Keratinocyte (primary cell): Measurements from ENCODE around the gene CTDSP1. TPM values are rescaled to one million over a fixed set of nuclear protein-coding genes. Genes with fewer than 3 reads are reported as not detected.

Experiments
- DNase-seq: peaks from one replicate; pipeline ENCODE4 v3.0.0-alpha.2; 2011; ENCODE audit warnings: low read depth, missing footprints, low spot score
- FAIRE-seq: peaks from 2 replicates; lab custom pipeline; 2011; peaks lifted over from hg19 to GRCh38; lab: Jason Lieb, UNC
- H2AFZ ChIP-seq: 2 replicates; pipeline ENCODE4 v1.6.0; 2012; ENCODE audit warnings: low read length, control low read depth, inconsistent platforms; ENCODE audit not compliant: control insufficient read depth
- H3K27ac ChIP-seq: 2 replicates; pipeline ENCODE4 v1.5.1; 2011; ENCODE audit warnings: low read length; ENCODE audit not compliant: control insufficient read depth, insufficient read depth
- H3K27me3 ChIP-seq: 3 replicates; pipeline ENCODE4 v1.6.0; 2011; ENCODE audit warnings: low read length; ENCODE audit not compliant: control insufficient read depth, insufficient read depth; ENCODE audit errors: extremely low read depth
- H3K36me3 ChIP-seq, 2 experiments: 2 replicates in 1 of 2; 3 replicates in 1 of 2; pipeline ENCODE4 v1.5.1; 2011; ENCODE audit warnings: low read length in 2 of 2, mild to moderate bottlenecking in 1 of 2; ENCODE audit not compliant: control insufficient read depth in 2 of 2, insufficient read depth in 2 of 2; ENCODE audit errors: extremely low read depth in 1 of 2
- H3K4me1 ChIP-seq: 3 replicates; pipeline ENCODE4 v1.5.1; 2011; ENCODE audit warnings: low read length; ENCODE audit not compliant: control insufficient read depth, insufficient read depth; ENCODE audit errors: extremely low read depth
- H3K4me2 ChIP-seq: 3 replicates; pipeline ENCODE4 v1.6.0; 2011; ENCODE audit warnings: low read depth, low read length; ENCODE audit not compliant: control insufficient read depth, insufficient read depth; ENCODE audit errors: extremely low read depth
- H3K4me3 ChIP-seq, 3 experiments: fragments of 200-600 bp in 1 of 3; sonication (generic) in 1 of 3; 2 replicates in 2 of 3; 3 replicates in 1 of 3; pipeline ENCODE4 v1.5.1; 2011 to 2016; ENCODE audit warnings: low read length in 3 of 3, mild to moderate bottlenecking in 3 of 3, control low read depth in 2 of 3, inconsistent platforms in 1 of 3, low read depth in 1 of 3, mixed read lengths in 1 of 3, mixed run types in 1 of 3, moderate library complexity in 1 of 3; ENCODE audit not compliant: control insufficient read depth in 2 of 3, insufficient read depth in 2 of 3; ENCODE audit errors: extremely low read depth in 1 of 3
- H3K79me2 ChIP-seq: 2 replicates; pipeline ENCODE4 v1.6.0; 2012; ENCODE audit warnings: low read length; ENCODE audit not compliant: control insufficient read depth, insufficient read depth
- H3K9ac ChIP-seq: 3 replicates; pipeline ENCODE4 v1.6.0; 2011; ENCODE audit warnings: low read length; ENCODE audit not compliant: control insufficient read depth, insufficient read depth; ENCODE audit errors: extremely low read depth
- H3K9me1 ChIP-seq: 3 replicates; pipeline ENCODE4 v1.6.0; 2011; ENCODE audit warnings: low read length; ENCODE audit not compliant: control insufficient read depth, insufficient read depth; ENCODE audit errors: extremely low read depth
- H3K9me3 ChIP-seq: 2 replicates; pipeline ENCODE4 v1.5.1; 2012; ENCODE audit warnings: low read depth, low read length; ENCODE audit not compliant: control insufficient read depth
- H4K20me1 ChIP-seq: 3 replicates; pipeline ENCODE4 v1.6.0; 2011; ENCODE audit warnings: low read length; ENCODE audit not compliant: control insufficient read depth, insufficient read depth; ENCODE audit errors: extremely low read depth
- EZH2 ChIP-seq: IDR thresholded peaks from one replicate; pipeline ENCODE4 v1.6.1; 2012; ENCODE audit warnings: inconsistent platforms, mild to moderate bottlenecking, low read length, moderate library complexity
- dilution Hi-C: fragments of 300-500 bp; cut with MboI; formaldehyde crosslinking; loops from one replicate; pipeline ENCODE4 v1.7.0; 2020; ENCODE audit warnings: low sequenced_read_pairs; ENCODE audit not compliant: extremely low pct_ligation_motif_present
- polyA plus RNA-seq, 5 experiments: library from polyadenylated mRNA; depleted of rRNA in 3 of 5; stranded (reverse) in 3 of 5; stranded (forward) in 1 of 5; unstranded in 1 of 5; fragments of >200 nt; gene quantifications; 1 replicate in 1 of 5; 2 replicates in 3 of 5; 3 replicates in 1 of 5; pipeline versions ENCODE4 v1.2.1 to v1.2.3, GENCODE V29; 2011 to 2012; ENCODE audit warnings: missing spikeins in 2 of 5, low read depth in 1 of 5, low replicate concordance in 1 of 5
- TF ChIP-seq, protein P1 (sequence below), 3 experiments: IDR thresholded peaks in 1 of 3; conservative IDR thresholded peaks in 1 of 3; optimal IDR thresholded peaks in 1 of 3; 2 replicates in 2 of 3; 3 replicates in 1 of 3; pipeline versions ENCODE3 to v1.5.1; 2011; ENCODE audit warnings: low read length in 3 of 3, mild to moderate bottlenecking in 3 of 3, moderate library complexity in 2 of 3, control low read depth in 1 of 3, inconsistent platforms in 1 of 3; ENCODE audit not compliant: insufficient read depth in 2 of 3; ENCODE audit errors: extremely low read depth in 1 of 3

The CTDSP1 gene
- polyA plus RNA-seq, 1 donor (not counting 4 experiments of a cell fraction or from before 2014, with no cell fraction given): 38.7 TPM

DNA sequence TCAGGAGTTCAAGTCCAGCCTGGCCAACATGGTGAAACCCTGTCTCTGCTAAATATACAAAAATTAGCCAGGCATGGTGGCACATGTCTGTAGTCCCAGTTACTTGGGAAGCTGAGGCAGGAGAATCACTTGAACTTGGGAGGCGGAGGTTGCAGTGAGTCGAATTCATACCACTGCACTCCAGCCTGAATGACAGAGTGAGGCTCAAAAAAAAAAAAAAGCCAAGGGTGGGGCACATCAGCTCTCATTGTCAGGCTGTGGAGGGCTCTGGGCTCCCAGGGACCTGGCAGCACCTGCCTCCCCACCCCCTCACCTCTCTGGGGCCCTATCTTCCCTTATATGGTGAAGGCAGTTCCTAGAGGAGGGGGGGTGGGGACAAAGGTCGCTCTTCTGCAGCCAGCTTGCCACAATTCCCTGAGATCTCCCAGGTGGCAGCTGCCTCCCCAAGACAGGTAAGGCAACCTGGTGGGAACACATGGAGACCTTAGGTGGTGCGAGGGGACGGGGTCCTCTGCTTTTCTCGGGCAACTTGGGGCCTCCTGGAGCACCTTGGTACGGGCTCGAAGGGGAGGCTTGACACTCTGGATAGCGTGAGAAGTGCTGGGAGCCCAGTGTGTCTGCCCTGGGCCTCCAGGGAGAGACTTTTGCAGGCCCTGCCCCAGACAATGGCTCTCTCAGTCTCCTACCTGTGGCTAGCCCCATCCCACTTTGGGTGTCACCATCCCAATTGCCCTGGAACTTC, 19.2 kb downstream of the CTDSP1 start, which contains the start of gene VIL1:
Gene VIL1, plus strand, starts transcription at position 407 of the 742 bp plus-strand sequence. CDS start 4,656 bp downstream, outside the sequence.
- H3K9ac ChIP-seq: no peak within 1 kb of the TSS
- H3K4me2 ChIP-seq: no peak within 1 kb of the TSS
- no peaks in the 10 kb centered on the region for H3K9me1 ChIP-seq
- H3K4me3 ChIP-seq: no peak within 1 kb of the TSS
- FAIRE-seq (no peak), DNase-seq (no peak)
- H3K4me1 ChIP-seq: peaks cover 4% of the 10 kb centered on the region
- no peaks in the 10 kb centered on the region for H3K79me2 ChIP-seq
- H3K36me3 ChIP-seq: no peaks in the 10 kb centered on the region
- dilution Hi-C loops: no loop called here
- no peak within 1 kb of the TSS for H2AFZ ChIP-seq
- H3K9me3 ChIP-seq: no peaks in the 10 kb centered on the region
- H3K27ac ChIP-seq: no peak within 1 kb of the TSS
- TF ChIP-seq EZH2: no peak
- TF ChIP-seq, protein P1, sequence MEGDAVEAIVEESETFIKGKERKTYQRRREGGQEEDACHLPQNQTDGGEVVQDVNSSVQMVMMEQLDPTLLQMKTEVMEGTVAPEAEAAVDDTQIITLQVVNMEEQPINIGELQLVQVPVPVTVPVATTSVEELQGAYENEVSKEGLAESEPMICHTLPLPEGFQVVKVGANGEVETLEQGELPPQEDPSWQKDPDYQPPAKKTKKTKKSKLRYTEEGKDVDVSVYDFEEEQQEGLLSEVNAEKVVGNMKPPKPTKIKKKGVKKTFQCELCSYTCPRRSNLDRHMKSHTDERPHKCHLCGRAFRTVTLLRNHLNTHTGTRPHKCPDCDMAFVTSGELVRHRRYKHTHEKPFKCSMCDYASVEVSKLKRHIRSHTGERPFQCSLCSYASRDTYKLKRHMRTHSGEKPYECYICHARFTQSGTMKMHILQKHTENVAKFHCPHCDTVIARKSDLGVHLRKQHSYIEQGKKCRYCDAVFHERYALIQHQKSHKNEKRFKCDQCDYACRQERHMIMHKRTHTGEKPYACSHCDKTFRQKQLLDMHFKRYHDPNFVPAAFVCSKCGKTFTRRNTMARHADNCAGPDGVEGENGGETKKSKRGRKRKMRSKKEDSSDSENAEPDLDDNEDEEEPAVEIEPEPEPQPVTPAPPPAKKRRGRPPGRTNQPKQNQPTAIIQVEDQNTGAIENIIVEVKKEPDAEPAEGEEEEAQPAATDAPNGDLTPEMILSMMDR (optimal IDR thresholded peaks at IDR 0.05 in 1 of 3, IDR thresholded peaks at IDR 0.05 in 1 of 3, conservative IDR thresholded peaks at IDR 0.05 in 1 of 3; ENCODE audit: extremely low read depth in 1 of 3, insufficient read depth in 2 of 3, low read length in 3 of 3): no peak
- no peaks in the 10 kb centered on the region for H3K27me3 ChIP-seq
- H4K20me1 ChIP-seq: no peaks in the 10 kb centered on the region

DNA sequence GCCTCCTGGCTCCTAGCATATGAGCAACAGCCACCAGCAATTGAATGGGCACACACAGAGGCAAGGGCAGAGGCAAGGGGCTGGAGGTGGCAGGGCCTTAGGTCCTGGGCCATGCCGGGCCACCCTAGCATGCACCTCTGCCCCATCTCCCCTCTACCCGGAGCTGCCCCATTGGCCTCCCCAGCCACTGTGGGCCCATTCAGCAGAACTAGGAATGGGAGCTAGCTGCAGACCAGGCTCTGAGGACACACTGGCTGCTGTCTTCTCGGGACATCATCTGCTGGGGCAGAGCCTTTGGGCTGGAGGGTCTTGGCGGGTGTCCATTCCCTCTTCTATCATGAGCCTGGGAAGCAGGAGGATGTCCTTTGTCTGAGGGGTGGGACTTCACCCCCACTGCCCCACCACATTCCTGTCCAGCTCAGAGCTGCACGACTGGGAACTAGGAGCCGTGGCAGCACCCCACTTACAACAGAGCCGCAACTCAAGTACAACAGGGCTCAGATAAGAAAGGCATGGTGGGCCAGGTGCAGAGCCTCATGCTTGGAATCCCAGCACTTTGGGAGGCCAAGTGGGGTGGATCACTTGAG, 20.1 kb downstream of the CTDSP1 start:
- Histone ChIP-seq H3K79me2 (no peaks in the 10 kb centered on the region), H3K9me3 (no peaks in the 10 kb centered on the region), H3K9ac (no peak overlapping the region), H3K36me3 (no peaks in the 10 kb centered on the region), H2AFZ (no peak overlapping the region), H3K4me2 (no peak overlapping the region), H3K9me1 (no peaks in the 10 kb centered on the region), H3K4me3 (no peak overlapping the region), H3K27ac (no peak overlapping the region), H3K27me3 (no peaks in the 10 kb centered on the region), H4K20me1 (no peaks in the 10 kb centered on the region), H3K4me1 (peaks cover 4% of the 10 kb centered on the region)
- no peak for DNase-seq
- TF ChIP-seq, protein P1 (optimal IDR thresholded peaks at IDR 0.05 in 1 of 3, IDR thresholded peaks at IDR 0.05 in 1 of 3, conservative IDR thresholded peaks at IDR 0.05 in 1 of 3; ENCODE audit: extremely low read depth in 1 of 3, insufficient read depth in 2 of 3, low read length in 3 of 3): no peak
- TF ChIP-seq EZH2: no peak
- FAIRE-seq: no peak
- dilution Hi-C loops: no loop called here
